GDM1 (cell line): ENCODE measurements around the gene FBF1.
"Not testable (repeated sequence)": the region's sequence is repeated elsewhere in the genome, so short reads cannot be mapped to it uniquely, and the experiment has no call there.

Source experiments
- DNase-seq: peaks from one replicate; lab custom pipeline; 2025; lab: John Stamatoyannopoulos, UW

FBF1 gene

GRCh38 chr17:75876190-75876937 lies 64.5 kb downstream of the FBF1 start:
- no peak for DNase-seq

DNA sequence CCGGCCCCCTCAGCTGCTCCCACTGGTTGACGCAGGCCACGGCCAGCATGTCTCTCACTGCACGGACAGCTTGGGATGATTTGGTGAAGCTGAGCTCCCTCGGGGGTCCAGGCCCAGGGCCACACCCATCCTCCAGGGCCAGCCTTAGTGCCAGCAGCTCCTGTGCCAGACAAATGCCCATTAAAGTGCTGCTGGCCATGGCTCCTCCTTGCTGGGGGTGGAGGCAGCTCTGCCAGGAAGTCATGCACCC lies 65.0 kb downstream of the FBF1 start:
- no peak for DNase-seq

- no peak for DNase-seq
Measured at GRCh38 chr17:75875182-75875939, 65.5 kb downstream of the FBF1 start.

DNA sequence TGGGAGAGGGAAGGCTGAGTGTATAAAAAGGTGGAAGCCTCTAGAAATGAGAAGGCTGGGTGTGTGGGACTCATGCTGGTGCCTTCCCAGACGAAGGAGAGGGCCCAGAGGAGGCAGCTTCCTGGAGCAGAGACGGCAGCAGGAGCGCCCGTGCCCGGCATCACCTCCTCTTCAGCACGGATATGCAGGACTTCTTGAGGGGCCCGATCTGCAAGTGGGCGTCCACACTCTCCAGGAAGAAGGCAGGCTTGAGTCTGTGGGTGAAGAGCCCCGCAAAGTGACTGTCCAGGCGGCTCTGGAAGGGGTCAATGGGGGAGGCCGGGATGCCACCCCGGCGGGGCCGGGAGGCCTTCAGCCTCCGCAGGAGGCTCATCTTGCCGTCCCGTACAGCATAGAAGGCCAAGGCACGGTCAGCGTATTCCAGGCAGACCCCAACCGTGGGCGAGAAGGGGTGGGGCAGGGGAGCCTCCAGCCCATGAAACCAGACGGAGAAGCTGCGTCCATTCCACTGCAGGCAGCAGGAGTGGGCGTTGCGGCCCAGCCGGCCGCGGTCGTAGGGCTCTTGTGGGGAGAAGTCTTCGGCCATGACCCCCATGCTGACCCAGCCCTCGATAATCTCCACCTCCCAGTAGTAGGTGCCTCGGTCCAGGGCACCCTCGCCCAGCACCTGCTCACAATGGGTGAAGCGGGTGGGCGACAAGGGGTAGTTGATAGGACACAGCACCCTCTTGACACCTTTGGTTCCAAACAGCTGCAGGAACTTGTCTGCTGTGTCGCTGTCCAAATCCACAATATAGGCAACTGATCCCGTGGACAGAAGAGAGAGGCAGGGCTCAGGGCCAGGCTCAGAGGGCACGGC lies 66.3 kb downstream of the FBF1 start:
- DNase-seq: no peak

GRCh38 chr17:75873587-75874322 lies 67.1 kb downstream of the FBF1 start:
- no peak for DNase-seq

- DNase-seq: no peak
Measured at GRCh38 chr17:75872434-75873351, 68.1 kb downstream of the FBF1 start.

- not testable (repeated sequence) for DNase-seq
Measured at GRCh38 chr17:75870228-75870627, 70.6 kb downstream of the FBF1 start.

GRCh38 chr17:75869282-75870141 lies 71.3 kb downstream of the FBF1 start:
- DNase-seq: no peak

DNA sequence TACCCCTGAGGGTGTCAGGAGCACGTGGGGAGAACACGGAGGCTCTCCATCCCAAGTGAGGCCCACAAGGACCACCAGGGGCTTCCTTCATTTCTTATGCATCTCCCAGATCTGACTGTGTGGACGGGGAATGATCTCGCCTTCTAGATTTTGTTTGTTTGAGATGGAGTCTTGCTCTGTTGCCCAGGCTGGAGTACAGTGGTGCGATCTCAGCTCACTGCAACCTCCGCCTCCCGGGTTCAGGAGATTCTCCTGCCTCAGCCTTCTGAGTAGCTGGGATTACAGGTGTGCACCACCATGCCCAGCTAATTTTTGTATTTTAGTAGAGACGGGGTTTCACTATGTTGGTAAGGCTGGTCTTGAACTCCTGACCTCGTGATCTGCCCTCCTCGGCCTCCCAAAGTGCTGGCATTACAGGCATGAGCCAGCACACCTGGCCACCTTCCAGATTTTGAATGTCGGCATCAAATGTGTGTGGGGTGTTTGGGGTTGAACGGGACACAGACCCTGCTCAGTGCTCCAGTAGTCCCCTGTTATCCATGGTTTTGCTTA lies 72.0 kb downstream of the FBF1 start:
- DNase-seq: not testable (repeated sequence)

GRCh38 chr17:75865404-75866188 lies 75.2 kb downstream of the FBF1 start:
- DNase-seq: not testable (repeated sequence)

DNA sequence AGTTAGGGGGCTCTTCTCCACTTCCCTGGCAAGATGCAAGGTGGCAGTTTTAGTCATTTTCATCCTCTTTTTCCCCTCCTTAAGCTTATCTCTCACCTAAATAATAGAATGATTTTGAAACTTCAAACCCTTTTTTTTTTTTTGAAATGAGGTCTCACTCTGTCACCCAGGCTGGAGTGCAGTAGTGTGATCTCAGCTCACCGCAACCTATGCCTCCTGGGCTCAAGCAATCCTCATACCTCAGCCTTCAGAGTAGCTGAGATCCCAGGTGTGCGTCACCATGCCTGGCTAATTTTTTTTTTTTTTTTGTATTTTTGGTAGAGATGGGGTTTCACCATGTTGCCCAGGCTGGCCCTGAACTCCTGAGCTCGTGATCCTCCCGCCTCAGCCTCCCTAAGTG lies 76.0 kb downstream of the FBF1 start:
- DNase-seq: not testable (repeated sequence)

GRCh38 chr17:75864448-75864871 lies 76.4 kb downstream of the FBF1 start:
- peak; percentile 49 for DNase-seq

DNA sequence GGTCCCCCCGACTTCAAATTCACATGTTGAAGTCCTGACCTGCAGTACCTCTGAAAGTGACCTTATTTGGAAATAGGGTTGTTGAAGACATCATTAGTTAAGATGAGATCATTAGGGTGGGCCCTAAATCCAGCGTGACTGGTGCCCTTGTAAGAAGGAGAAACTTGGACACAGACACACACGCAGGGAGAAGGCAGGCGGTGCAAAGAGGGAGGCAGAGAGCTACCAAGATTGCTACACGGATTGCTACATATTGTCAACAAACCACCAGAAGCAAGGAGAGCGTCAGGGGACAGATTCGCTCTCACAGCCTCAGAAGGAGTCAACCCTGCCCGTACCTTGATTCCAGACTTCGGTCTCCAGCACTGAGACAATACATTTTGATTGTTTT lies 78.9 kb downstream of the FBF1 start:
- DNase-seq: no peak
